Umbilical cord (tissue), 2 donors: Measurements from ENCODE around the gene PSMB11. TPM values are rescaled to one million over a fixed set of nuclear protein-coding genes. Genes with fewer than 3 reads are reported as not detected.
"Not testable (repeated sequence)": the region's sequence is repeated elsewhere in the genome, so short reads cannot be mapped to it uniquely, and the experiment has no call there.

Experiments used
- DNase-seq: peaks from one replicate; pipeline ENCODE4 v3.0.0-alpha.2; 2015; ENCODE audit warnings: low spot score
- total RNA-seq: library from RNA; depleted of rRNA; stranded (reverse); fragments of >200 nt; gene quantifications from one replicate; pipeline ENCODE4 v1.2.3, GENCODE V29; 2014; ENCODE audit warnings: low replicate concordance; ENCODE audit not compliant: insufficient read depth

PSMB11 gene
- total RNA-seq, 1 donor from 2014 or later, result 2.2 TPM

- no peak for DNase-seq
These were observed 28.8 kb upstream of the PSMB11 start for GRCh38 chr14:23013054-23013748.

- DNase-seq, result not testable (repeated sequence)
These were observed 28.3 kb upstream of the PSMB11 start for GRCh38 chr14:23013749-23014054.

GRCh38 chr14:23015618-23016017 is 26.4 kb upstream of the PSMB11 start:
- no peak for DNase-seq

GRCh38 chr14:23017091-23017490 is 24.9 kb upstream of the PSMB11 start:
- no peak for DNase-seq

- DNase-seq, result no peak
These were observed 23.9 kb upstream of the PSMB11 start for GRCh38 chr14:23018107-23018506.

GRCh38 chr14:23020143-23021128 is 21.6 kb upstream of the PSMB11 start:
- DNase-seq, result no peak

GRCh38 chr14:23021434-23021833 is 20.6 kb upstream of the PSMB11 start:
- no peak for DNase-seq

- DNase-seq, result no peak
These were observed 20.0 kb upstream of the PSMB11 start for GRCh38 chr14:23021889-23022442.

- no peak for DNase-seq
These were observed 18.8 kb upstream of the PSMB11 start for GRCh38 chr14:23023022-23023794.

GRCh38 chr14:23023795-23024152 is 18.2 kb upstream of the PSMB11 start:
- DNase-seq, result no peak

- no peak for DNase-seq
These were observed 17.4 kb upstream of the PSMB11 start for GRCh38 chr14:23024612-23025075.

- DNase-seq, result no peak
These were observed 16.7 kb upstream of the PSMB11 start for GRCh38 chr14:23025151-23025814.

- DNase-seq, result no peak
These were observed 13.2 kb upstream of the PSMB11 start for GRCh38 chr14:23028799-23029198.

- DNase-seq, result no peak
These were observed 11.1 kb upstream of the PSMB11 start for GRCh38 chr14:23030936-23031335.

- DNase-seq, result no peak
These were observed 8.7 kb upstream of the PSMB11 start for GRCh38 chr14:23033251-23033727.

- DNase-seq, result no peak
These were observed 8.1 kb upstream of the PSMB11 start for GRCh38 chr14:23033801-23034497.

- DNase-seq, result peak; percentile 98
These were observed 7.3 kb upstream of the PSMB11 start, which contains the start of gene PSMB5 for GRCh38 chr14:23034498-23035302. Gene PSMB5, minus strand, starts transcription at chr14:23034900. Its CDS starts 19 bp downstream, at chr14:23034881.

- no peak for DNase-seq
These were observed 6.5 kb upstream of the PSMB11 start for GRCh38 chr14:23035303-23036144.
